Thoracic aorta (tissue), 2 donors: ENCODE results near the gene PTTG1. TPM values are rescaled to one million over a fixed set of nuclear protein-coding genes. Genes with fewer than 3 reads are reported as not detected.

Experiments
- ATAC-seq: fragments of 150-250 bp; one replicate; pipeline ENCODE4 v1.8.0; 2017; ENCODE audit warnings: low read depth; ENCODE audit not compliant: insufficient number of reproducible peaks, low FRiP score
- DNase-seq: peaks from one replicate; pipeline ENCODE4 v3.0.0-alpha.2; 2020; ENCODE audit warnings: low spot score
- H3K27ac ChIP-seq, 2 donors: fragments of 200-600 bp; sonication (generic); 1 replicate in 1 of 2; 2 replicates in 1 of 2; pipeline ENCODE4 v1.5.1; 2016; ENCODE audit warnings: mild to moderate bottlenecking in 2 of 2, moderate library complexity in 2 of 2
- H3K27me3 ChIP-seq: fragments of 200-600 bp; sonication (generic); replicated peaks from 2 replicates; pipeline ENCODE4 v1.6.0; 2016; ENCODE audit warnings: mild to moderate bottlenecking; ENCODE audit not compliant: insufficient read depth
- H3K36me3 ChIP-seq: fragments of 200-600 bp; sonication (generic); one replicate; pipeline ENCODE4 v1.5.1; 2016
- H3K4me1 ChIP-seq, 2 donors: fragments of 200-600 bp; sonication (generic); 1 replicate in 1 of 2; 2 replicates in 1 of 2; pipeline versions ENCODE4 v1.5.1 to v1.6.0; 2016; ENCODE audit warnings: low read depth in 2 of 2, mild to moderate bottlenecking in 1 of 2; ENCODE audit not compliant: control insufficient read depth in 1 of 2
- H3K4me3 ChIP-seq: fragments of 200-600 bp; sonication (generic); 2 replicates; pipeline ENCODE4 v1.5.1; 2016; ENCODE audit warnings: mild to moderate bottlenecking
- H3K9me3 ChIP-seq: fragments of 200-600 bp; sonication (generic); 2 replicates; pipeline ENCODE4 v1.5.1; 2016
- CTCF ChIP-seq: fragments of 200-600 bp; sonication (generic); IDR thresholded peaks from one replicate; pipeline ENCODE4 v1.5.1; 2019; ENCODE audit warnings: antibody characterized with exemption
- total RNA-seq, 2 donors: library from RNA; depleted of rRNA; stranded (reverse); fragments of >200 nt; gene quantifications; one replicate each; pipeline versions ENCODE4 v1.1.0 to v1.2.3, GENCODE V29; 2016

The PTTG1 gene
- total RNA-seq, 2 donors from 2014 or later = 2.2 TPM; not detected in 1

GRCh38 chr5:160438316-160439204 lies 16.9 kb downstream of the PTTG1 start:
- Histone ChIP-seq H3K9me3 (no peaks in the 10 kb centered on the region), H3K27me3 (no peaks in the 10 kb centered on the region), H3K4me1 (peaks cover 4 to 5% of the 10 kb centered on the region in 2 donors), H3K36me3 (no peaks in the 10 kb centered on the region), H3K27ac (no peak overlapping the region), H3K4me3 (peak overlapping the region; percentile 82)
- peak; percentile 37 for TF ChIP-seq CTCF
- ATAC-seq (peak; percentile 63), DNase-seq (no peak)

GRCh38 chr5:160439205-160439600 lies 17.5 kb downstream of the PTTG1 start:
- Histone ChIP-seq H3K27ac (no peak overlapping the region), H3K27me3 (no peaks in the 10 kb centered on the region), H3K36me3 (no peaks in the 10 kb centered on the region), H3K4me3 (peak overlapping the region; percentile 82), H3K4me1 (peaks cover 4 to 5% of the 10 kb centered on the region in 2 donors), H3K9me3 (no peaks in the 10 kb centered on the region)
- ATAC-seq (peak; percentile 90), DNase-seq (peak; percentile 38)
- peak; percentile 96 for TF ChIP-seq CTCF

GRCh38 chr5:160441311-160441781 lies 19.7 kb downstream of the PTTG1 start:
- DNase-seq (no peak), ATAC-seq (no peak)
- Histone ChIP-seq H3K36me3 (no peaks in the 10 kb centered on the region), H3K27me3 (no peaks in the 10 kb centered on the region), H3K4me3 (no peak overlapping the region), H3K9me3 (no peaks in the 10 kb centered on the region), H3K27ac (no peak overlapping the region), H3K4me1 (peaks cover 4 to 5% of the 10 kb centered on the region in 2 donors)
- TF ChIP-seq CTCF = no peak

GRCh38 chr5:160442824-160443431 lies 21.3 kb downstream of the PTTG1 start:
- DNase-seq (no peak), ATAC-seq (no peak)
- Histone ChIP-seq H3K27me3 (no peaks in the 10 kb centered on the region), H3K4me3 (no peak overlapping the region), H3K36me3 (no peaks in the 10 kb centered on the region), H3K9me3 (no peaks in the 10 kb centered on the region), H3K4me1 (peaks cover 4 to 5% of the 10 kb centered on the region in 2 donors), H3K27ac (no peak overlapping the region)
- TF ChIP-seq CTCF = no peak

GRCh38 chr5:160444407-160444806 lies 22.8 kb downstream of the PTTG1 start:
- ATAC-seq (no peak), DNase-seq (no peak)
- Histone ChIP-seq H3K27me3 (no peaks in the 10 kb centered on the region), H3K9me3 (no peaks in the 10 kb centered on the region), H3K27ac (no peak overlapping the region), H3K4me3 (no peak overlapping the region), H3K36me3 (no peaks in the 10 kb centered on the region), H3K4me1 (no peaks in the 10 kb centered on the region)
- no peak for TF ChIP-seq CTCF
